SU-DHL-6 (cell line): Measurements from ENCODE around the gene STAT5A.

Experiments used
- CTCF ChIP-seq: fragments of 200-600 bp; sonication (generic); IDR thresholded peaks from one replicate; pipeline ENCODE4 v1.5.1; 2017; ENCODE audit warnings: antibody characterized with exemption, mild to moderate bottlenecking, low read length, moderate library complexity; ENCODE audit not compliant: insufficient read depth, poor library complexity, severe bottlenecking
- EZH2phosphoT487 ChIP-seq: fragments of 200-600 bp; sonication (generic), shearing (Covaris generic); conservative IDR thresholded peaks from 2 replicates; pipeline ENCODE4 v1.6.1; 2018; ENCODE audit warnings: mild to moderate bottlenecking, antibody characterized with exemption, low read length, moderate library complexity, mixed read lengths

- no peak for TF ChIP-seq CTCF
- TF ChIP-seq EZH2phosphoT487, result no peak
Measured at GRCh38 chr17:42323268-42323773, 35.0 kb downstream of the STAT5A start.
